ENCODE data around the gene LLGL1.

The LLGL1 gene

DNA sequence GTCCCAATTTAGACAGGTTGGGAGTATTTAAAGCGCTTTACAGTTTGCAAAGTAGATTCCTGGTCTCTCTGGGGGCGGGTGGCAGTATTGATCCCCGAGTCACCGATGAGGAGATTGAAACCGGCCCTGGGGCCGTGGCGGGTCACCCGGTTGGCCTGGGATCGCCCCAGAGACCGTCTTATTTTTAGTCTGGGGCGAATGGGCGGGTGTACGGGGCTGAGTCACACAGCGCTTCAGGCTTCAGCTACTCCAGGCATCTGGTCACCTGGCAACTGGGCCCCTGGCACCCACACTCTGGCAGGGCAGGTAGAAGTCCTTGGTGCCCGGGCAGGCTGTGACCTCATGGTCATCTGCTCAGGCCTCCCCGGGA, 35.7 kb downstream of the LLGL1 start:
- TF ChIP-seq, protein P1, sequence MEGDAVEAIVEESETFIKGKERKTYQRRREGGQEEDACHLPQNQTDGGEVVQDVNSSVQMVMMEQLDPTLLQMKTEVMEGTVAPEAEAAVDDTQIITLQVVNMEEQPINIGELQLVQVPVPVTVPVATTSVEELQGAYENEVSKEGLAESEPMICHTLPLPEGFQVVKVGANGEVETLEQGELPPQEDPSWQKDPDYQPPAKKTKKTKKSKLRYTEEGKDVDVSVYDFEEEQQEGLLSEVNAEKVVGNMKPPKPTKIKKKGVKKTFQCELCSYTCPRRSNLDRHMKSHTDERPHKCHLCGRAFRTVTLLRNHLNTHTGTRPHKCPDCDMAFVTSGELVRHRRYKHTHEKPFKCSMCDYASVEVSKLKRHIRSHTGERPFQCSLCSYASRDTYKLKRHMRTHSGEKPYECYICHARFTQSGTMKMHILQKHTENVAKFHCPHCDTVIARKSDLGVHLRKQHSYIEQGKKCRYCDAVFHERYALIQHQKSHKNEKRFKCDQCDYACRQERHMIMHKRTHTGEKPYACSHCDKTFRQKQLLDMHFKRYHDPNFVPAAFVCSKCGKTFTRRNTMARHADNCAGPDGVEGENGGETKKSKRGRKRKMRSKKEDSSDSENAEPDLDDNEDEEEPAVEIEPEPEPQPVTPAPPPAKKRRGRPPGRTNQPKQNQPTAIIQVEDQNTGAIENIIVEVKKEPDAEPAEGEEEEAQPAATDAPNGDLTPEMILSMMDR (IDR thresholded peaks at IDR 0.05) = no peak
- peak overlapping the region; percentile 96 to 97 for H3K27ac ChIP-seq
- peak; percentile 88 for DNase-seq (ENCODE audit: low spot score)
- H3K4me3 ChIP-seq = peak overlapping the region; percentile 90

DNA sequence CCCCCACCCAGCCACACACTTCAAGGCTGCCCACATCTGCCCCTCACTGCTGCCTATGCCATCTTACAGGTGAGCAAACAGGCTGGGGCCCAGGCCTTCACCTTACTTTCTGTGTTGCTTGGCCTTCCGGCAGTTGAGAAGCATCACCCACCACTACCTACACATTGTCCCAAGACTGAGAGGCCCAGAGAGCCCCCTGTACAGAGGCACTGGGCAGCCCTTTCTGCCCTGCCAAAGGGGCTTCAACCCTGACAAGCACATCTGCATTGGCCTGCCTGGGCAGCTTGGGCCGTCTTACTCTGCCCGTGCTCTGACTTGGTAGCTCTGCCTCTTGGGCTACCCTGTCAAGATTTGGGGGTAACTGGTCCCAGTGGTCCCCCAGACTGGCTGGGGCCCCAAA, 36.2 kb downstream of the LLGL1 start:
- H3K4me3 ChIP-seq = peak overlapping the region; percentile 90
- peak overlapping the region; percentile 96 to 97 for H3K27ac ChIP-seq
- no peak for DNase-seq (ENCODE audit: low spot score)
- TF ChIP-seq, protein P1 (IDR thresholded peaks at IDR 0.05) = no peak

DNA sequence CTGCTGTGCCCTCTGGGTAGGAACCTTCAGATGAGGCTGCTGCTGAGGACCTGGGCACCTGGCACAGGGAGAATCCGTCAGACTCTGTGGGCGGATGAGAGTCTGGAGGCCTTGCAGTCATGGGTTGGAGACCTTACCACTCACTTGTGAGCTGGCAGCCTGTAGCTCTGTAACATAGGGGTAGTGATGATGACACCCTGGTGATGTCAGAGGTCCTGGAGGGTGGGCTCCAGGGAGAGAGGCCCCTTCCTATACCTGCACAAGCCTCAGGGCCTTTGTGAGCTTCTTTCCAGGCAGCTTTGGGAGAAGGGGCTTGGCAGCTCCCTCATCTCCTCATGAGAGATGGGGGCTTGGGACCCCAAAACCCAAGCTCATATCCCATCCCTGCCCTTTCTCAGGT, 36.7 kb downstream of the LLGL1 start:
- Histone ChIP-seq H3K4me3 (peak overlapping the region; percentile 90), H3K27ac (peak overlapping the region; percentile 96 to 97)
- TF ChIP-seq, protein P1 (IDR thresholded peaks at IDR 0.05) = no peak
- DNase-seq (ENCODE audit: low spot score) = no peak

DNA sequence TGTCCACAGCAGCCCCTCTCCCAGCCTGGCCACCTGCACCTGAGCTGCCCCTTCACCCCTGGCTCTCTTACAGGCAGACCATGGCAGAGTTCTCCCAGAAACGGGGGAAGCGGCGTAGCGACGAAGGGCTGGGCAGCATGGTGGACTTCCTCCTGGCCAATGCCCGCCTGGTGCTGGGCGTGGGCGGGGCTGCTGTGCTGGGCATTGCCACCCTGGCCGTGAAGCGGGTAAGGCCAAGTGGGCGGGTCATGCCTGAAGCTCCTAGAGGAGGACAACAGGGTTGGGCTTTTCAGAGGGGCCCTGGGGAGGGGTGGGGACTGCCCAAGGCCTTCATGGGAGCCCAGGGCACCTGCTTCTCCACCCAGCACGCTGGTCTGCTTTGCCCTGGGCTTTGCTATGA, 37.2 kb downstream of the LLGL1 start:
- DNase-seq (ENCODE audit: low spot score) = no peak
- TF ChIP-seq, protein P1 (IDR thresholded peaks at IDR 0.05) = no peak
- Histone ChIP-seq H3K27ac (peak overlapping the region in 1 of 2 donors; percentile 96), H3K4me3 (no peak overlapping the region)

DNA sequence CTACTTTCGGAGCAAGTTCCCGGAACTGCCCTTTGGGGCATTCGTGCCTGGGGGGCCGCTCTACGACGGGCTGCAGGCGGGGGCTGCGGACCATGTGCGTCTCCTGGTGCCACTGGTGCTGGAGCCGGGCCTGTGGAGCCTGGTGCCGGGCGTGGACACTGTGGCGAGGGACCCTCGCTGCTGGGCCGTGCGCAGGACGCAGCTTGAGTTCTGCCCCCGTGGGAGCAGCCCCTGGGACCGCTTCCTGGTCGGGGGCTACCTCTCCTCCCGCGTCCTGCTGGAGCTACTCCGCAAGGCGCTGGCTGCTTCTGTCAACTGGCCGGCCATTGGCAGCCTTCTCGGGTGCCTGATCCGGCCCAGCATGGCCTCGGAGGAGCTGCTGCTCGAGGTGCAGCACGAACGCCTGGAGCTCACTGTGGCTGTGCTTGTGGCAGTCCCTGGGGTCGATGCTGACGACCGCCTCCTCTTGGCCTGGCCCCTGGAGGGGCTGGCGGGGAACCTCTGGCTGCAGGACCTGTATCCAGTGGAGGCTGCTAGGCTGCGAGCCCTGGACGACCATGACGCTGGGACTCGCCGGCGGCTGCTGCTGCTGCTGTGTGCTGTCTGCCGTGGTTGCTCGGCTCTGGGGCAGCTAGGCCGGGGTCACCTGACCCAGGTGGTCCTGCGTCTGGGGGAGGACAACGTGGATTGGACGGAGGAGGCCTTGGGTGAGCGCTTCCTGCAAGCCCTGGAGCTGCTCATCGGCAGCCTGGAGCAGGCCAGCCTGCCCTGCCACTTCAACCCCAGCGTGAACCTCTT, 38.6 kb downstream of the LLGL1 start:
- TF ChIP-seq, protein P1 (IDR thresholded peaks at IDR 0.05) = no peak
- Histone ChIP-seq H3K4me3 (no peak overlapping the region), H3K27ac (no peak overlapping the region)
- DNase-seq (ENCODE audit: low spot score) = no peak

DNA sequence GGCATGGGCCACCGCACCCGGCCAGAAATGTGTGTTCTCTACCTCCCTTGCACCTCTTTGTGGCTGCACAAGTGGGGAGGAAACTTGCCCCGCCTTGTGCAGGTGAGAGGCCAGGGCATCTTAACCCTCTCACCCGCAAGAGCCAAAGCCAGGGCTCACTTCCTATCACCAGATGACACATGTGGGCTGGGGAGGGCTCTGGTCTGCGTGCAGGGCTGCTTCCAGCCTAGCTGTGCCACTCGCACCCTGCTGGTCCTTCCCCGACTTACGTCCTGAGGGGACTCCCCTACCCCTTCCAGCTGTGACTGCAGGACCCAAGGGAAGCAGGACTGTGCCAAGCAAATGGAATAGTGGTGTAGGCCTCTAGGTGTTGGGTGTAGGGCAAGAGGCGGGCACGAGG, 41.9 kb downstream of the LLGL1 start:
- Histone ChIP-seq H3K4me3 (no peak overlapping the region), H3K27ac (no peak overlapping the region)
- no peak for DNase-seq (ENCODE audit: low spot score)
- TF ChIP-seq, protein P1 (IDR thresholded peaks at IDR 0.05) = no peak
